Upper lobe of right lung (tissue), 1 donor: Measurements from ENCODE around the gene CCDC178. TPM values are rescaled to one million over a fixed set of nuclear protein-coding genes. Genes with fewer than 3 reads are reported as not detected.
A peak's percentile ranks its signal among the peaks of the same experiment; 100 is the strongest.

Experiments used
- ATAC-seq: fragments of 200-7000 bp; cut with Tn5 transposase; one replicate; pipeline ENCODE4 v1.9.1; 2020; ENCODE audit warnings: mild to moderate bottlenecking, moderate library complexity
- DNase-seq: peaks from one replicate; pipeline ENCODE4 v3.0.0-alpha.2; 2020
- H3K27ac ChIP-seq: fragments of 200-600 bp; one replicate; pipeline ENCODE4 v1.8.0; 2022
- H3K27me3 ChIP-seq: fragments of 200-600 bp; one replicate; pipeline ENCODE4 v1.8.0; 2022; ENCODE audit warnings: mild to moderate bottlenecking
- H3K36me3 ChIP-seq: fragments of 200-600 bp; one replicate; pipeline ENCODE4 v1.8.0; 2022
- H3K4me1 ChIP-seq: fragments of 200-600 bp; one replicate; pipeline ENCODE4 v1.8.0; 2022
- H3K4me3 ChIP-seq: fragments of 200-600 bp; one replicate; pipeline ENCODE4 v1.8.0; 2022; ENCODE audit warnings: mild to moderate bottlenecking
- H3K9me3 ChIP-seq: fragments of 200-600 bp; one replicate; pipeline ENCODE4 v1.8.0; 2022
- intact Hi-C: fragments of 100-400 bp; cut with DNase I; formaldehyde crosslinking; loops from one replicate; pipeline ENCODE4 v1.11.0; 2022
- total RNA-seq: library from RNA; stranded (reverse); fragmentation: NEBNext Ultra II Directional; extraction: Animal tissue kit (Norgen Biotek cat#: 25700); gene quantifications from one replicate; pipeline ENCODE4 v1.2.1, GENCODE V29; 2021
- TF ChIP-seq, protein P1 (sequence below): fragments of 200-600 bp; IDR thresholded peaks from one replicate; pipeline ENCODE4 v1.8.0; 2022; ENCODE audit warnings: antibody characterized with exemption
- donor health status: DM: no; HTN: yes; CAD: no; lungs with severe emphysema.

CCDC178 gene
- total RNA-seq, 1 donor from 2014 or later: 2.5 TPM

- TF ChIP-seq, protein P1, sequence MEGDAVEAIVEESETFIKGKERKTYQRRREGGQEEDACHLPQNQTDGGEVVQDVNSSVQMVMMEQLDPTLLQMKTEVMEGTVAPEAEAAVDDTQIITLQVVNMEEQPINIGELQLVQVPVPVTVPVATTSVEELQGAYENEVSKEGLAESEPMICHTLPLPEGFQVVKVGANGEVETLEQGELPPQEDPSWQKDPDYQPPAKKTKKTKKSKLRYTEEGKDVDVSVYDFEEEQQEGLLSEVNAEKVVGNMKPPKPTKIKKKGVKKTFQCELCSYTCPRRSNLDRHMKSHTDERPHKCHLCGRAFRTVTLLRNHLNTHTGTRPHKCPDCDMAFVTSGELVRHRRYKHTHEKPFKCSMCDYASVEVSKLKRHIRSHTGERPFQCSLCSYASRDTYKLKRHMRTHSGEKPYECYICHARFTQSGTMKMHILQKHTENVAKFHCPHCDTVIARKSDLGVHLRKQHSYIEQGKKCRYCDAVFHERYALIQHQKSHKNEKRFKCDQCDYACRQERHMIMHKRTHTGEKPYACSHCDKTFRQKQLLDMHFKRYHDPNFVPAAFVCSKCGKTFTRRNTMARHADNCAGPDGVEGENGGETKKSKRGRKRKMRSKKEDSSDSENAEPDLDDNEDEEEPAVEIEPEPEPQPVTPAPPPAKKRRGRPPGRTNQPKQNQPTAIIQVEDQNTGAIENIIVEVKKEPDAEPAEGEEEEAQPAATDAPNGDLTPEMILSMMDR: no peak
- no peak overlapping the region for H3K4me3 ChIP-seq
- intact Hi-C loops: no loop called here
- H3K27ac ChIP-seq: no peak overlapping the region
- no peaks in the 10 kb centered on the region for H3K9me3 ChIP-seq
- no peak for DNase-seq
- H3K36me3 ChIP-seq: no peaks in the 10 kb centered on the region
- no peaks in the 10 kb centered on the region for H3K27me3 ChIP-seq
- ATAC-seq: peak; percentile 45
- H3K4me1 ChIP-seq: no peaks in the 10 kb centered on the region
Observed at GRCh38 chr18:33282709-33283333, 157.7 kb downstream of the CCDC178 start.

GRCh38 chr18:33282142-33282541 is 158.4 kb downstream of the CCDC178 start:
- TF ChIP-seq, protein P1: no peak
- Histone ChIP-seq H3K4me3 (no peak overlapping the region), H3K36me3 (no peaks in the 10 kb centered on the region), H3K9me3 (no peaks in the 10 kb centered on the region), H3K4me1 (no peaks in the 10 kb centered on the region), H3K27me3 (no peaks in the 10 kb centered on the region), H3K27ac (no peak overlapping the region)
- ATAC-seq (peak; percentile 12), DNase-seq (no peak)
- intact Hi-C loops: no loop called here

DNA sequence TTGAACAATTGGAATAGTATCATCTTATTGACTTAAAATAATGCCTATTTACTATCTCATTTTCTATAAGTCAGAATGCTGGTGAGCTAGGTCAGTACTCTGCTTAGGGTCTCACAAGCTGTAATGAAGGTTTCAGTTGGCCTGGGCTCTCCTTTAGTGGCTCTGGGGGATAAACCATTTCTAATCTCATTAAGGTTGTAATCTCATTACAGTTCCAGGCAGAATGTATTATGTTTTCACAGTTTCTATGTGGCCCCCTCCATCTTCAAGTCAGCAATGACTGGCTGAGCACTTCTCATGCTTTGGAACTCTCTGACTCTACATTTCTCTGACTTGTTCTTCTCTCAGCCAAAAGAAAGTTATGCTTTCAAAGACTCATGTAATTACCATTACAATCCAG is 163.1 kb downstream of the CCDC178 start:
- intact Hi-C loops: no loop called here
- Histone ChIP-seq H3K36me3 (no peaks in the 10 kb centered on the region), H3K27me3 (no peaks in the 10 kb centered on the region), H3K27ac (no peak overlapping the region), H3K4me3 (no peak overlapping the region), H3K9me3 (no peaks in the 10 kb centered on the region), H3K4me1 (no peaks in the 10 kb centered on the region)
- no peak for ATAC-seq
- TF ChIP-seq, protein P1: no peak
- no peak for DNase-seq

DNA sequence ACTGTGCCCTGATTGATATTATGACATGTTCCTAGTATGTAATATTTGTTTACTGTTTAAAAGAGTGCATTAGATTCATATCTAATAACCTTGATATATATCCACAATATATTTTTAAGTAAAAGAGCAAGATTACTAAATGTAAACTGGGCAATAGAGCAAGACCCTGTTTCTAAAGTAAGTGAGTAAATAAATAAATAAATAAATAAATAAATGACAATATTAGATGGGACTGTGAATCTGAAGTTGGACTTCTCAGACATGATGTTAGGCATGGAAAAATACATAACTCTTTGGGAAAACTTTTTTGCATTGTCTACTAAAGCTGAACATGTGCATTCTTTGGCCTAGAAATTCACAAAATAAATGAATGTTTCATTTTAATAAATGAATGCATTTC is 164.7 kb downstream of the CCDC178 start:
- Histone ChIP-seq H3K36me3 (no peaks in the 10 kb centered on the region), H3K4me3 (no peak overlapping the region), H3K27ac (no peak overlapping the region), H3K4me1 (no peaks in the 10 kb centered on the region), H3K27me3 (no peaks in the 10 kb centered on the region), H3K9me3 (no peaks in the 10 kb centered on the region)
- intact Hi-C loops: no loop called here
- TF ChIP-seq, protein P1: no peak
- no peak for DNase-seq
- no peak for ATAC-seq

DNA sequence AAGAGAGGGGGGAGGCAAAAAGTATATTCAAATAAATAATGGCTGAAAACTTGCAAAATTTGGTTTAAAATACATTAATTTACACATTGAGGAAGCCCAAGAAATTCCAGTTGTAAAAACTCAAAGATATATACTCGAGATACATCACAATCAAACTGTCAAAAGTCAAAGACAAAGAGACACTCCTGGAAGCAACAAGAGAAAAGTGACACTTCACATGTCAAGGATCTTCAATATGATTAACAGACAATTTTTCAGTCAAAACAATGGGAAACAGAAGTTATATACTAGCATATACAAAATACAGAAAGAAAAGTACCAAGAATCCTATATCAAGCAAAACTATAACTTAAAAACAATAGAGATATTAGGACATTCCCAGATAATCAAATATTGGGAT is 170.2 kb downstream of the CCDC178 start:
- TF ChIP-seq, protein P1: no peak
- H3K4me3 ChIP-seq: no peak overlapping the region
- DNase-seq (no peak), ATAC-seq (no peak)
- no peaks in the 10 kb centered on the region for H3K27me3 ChIP-seq
- no peaks in the 10 kb centered on the region for H3K36me3 ChIP-seq
- no peak overlapping the region for H3K27ac ChIP-seq
- no peaks in the 10 kb centered on the region for H3K9me3 ChIP-seq
- intact Hi-C loops: no loop called here
- no peaks in the 10 kb centered on the region for H3K4me1 ChIP-seq

- intact Hi-C loops: no loop called here
- Histone ChIP-seq H3K27me3 (no peaks in the 10 kb centered on the region), H3K36me3 (no peaks in the 10 kb centered on the region), H3K4me3 (no peak overlapping the region), H3K4me1 (no peaks in the 10 kb centered on the region), H3K9me3 (no peaks in the 10 kb centered on the region), H3K27ac (no peak overlapping the region)
- ATAC-seq (no peak), DNase-seq (no peak)
- TF ChIP-seq, protein P1: no peak
Observed at GRCh38 chr18:33269223-33269622, 171.3 kb downstream of the CCDC178 start.
